Adrenal gland (tissue), 5 donors: ENCODE results near the gene DSTYK.
"Not testable (repeated sequence)": the region's sequence is repeated elsewhere in the genome, so short reads cannot be mapped to it uniquely, and the experiment has no call there.

Source experiments
- POLR2A ChIP-seq, 2 donors: fragments of 450-650 bp; IDR thresholded peaks; one replicate each; pipeline ENCODE4 v1.6.1; 2017; ENCODE audit warnings: antibody characterized with exemption in 2 of 2, mild to moderate bottlenecking in 2 of 2, moderate library complexity in 1 of 2
- TF ChIP-seq, protein P1 (sequence below), 6 experiments: fragments of 450-650 bp in 4 of 6; fragments of 200-600 bp in 2 of 6; sonication (generic) in 1 of 6; IDR thresholded peaks; 1 replicate in 5 of 6; 2 replicates in 1 of 6; pipeline versions ENCODE4 v1.5.1 to v1.8.0; 2016 to 2021; ENCODE audit warnings: antibody characterized with exemption in 6 of 6, mild to moderate bottlenecking in 2 of 6, moderate library complexity in 1 of 6
- donor health status: DM: no; HTN: no; CAD: no.

DNA sequence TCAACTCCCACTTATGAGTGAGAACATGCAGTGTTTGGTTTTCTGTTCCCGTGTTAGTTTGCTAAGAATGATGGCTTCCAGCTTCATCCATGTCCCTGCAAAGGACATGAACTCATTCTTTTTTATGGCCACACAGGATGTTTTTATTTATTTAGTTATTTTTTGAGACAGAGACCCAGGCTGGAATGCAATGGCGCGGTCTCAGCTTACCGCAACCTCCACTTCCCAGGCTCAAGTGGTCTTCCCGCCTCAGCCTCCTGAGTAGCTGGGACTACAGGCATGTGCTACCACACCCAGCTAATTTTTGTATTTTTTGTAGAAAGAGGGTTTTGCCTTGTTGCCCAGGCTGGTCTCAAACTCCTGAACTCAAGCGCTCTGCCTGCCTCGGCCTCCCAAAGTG is 31.2 kb downstream of the DSTYK start:
- not testable (repeated sequence) for TF ChIP-seq POLR2A (IDR thresholded peaks at IDR 0.05)
- TF ChIP-seq, protein P1, sequence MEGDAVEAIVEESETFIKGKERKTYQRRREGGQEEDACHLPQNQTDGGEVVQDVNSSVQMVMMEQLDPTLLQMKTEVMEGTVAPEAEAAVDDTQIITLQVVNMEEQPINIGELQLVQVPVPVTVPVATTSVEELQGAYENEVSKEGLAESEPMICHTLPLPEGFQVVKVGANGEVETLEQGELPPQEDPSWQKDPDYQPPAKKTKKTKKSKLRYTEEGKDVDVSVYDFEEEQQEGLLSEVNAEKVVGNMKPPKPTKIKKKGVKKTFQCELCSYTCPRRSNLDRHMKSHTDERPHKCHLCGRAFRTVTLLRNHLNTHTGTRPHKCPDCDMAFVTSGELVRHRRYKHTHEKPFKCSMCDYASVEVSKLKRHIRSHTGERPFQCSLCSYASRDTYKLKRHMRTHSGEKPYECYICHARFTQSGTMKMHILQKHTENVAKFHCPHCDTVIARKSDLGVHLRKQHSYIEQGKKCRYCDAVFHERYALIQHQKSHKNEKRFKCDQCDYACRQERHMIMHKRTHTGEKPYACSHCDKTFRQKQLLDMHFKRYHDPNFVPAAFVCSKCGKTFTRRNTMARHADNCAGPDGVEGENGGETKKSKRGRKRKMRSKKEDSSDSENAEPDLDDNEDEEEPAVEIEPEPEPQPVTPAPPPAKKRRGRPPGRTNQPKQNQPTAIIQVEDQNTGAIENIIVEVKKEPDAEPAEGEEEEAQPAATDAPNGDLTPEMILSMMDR (IDR thresholded peaks at IDR 0.05), result not testable (repeated sequence)
